K562 (cell line): ENCODE data around the gene SPEF1. TPM values are rescaled to one million over a fixed set of nuclear protein-coding genes. Genes with fewer than 3 reads are reported as not detected.

Experiments used
- ATAC-seq: fragments of 200-7000 bp; cut with Tn5 transposase; 3 replicates; pipeline ENCODE4 v1.9.1; 2020; ENCODE audit warnings: moderate library complexity
- BruUV-seq: library from RNA; stranded (reverse); fragments of 400-500 nt; replicated peaks from 2 replicates; lab custom pipeline; 2021; lab: Mats Ljungman, UMichigan
- CTCF ChIA-PET: fragments of 300-600 bp; formaldehyde crosslinking; extraction: SDS; loops from one replicate; lab custom pipeline; 2021; ENCODE audit warnings: low intra/inter-chr PET ratio; lab: Yijun Ruan, JAX
- POLR2A ChIA-PET: fragments of 300-600, 350-650 bp; sonication (Branson Sonifier 250); formaldehyde crosslinking; extraction: SDS; loops from one replicate; lab custom pipeline; 2021; ENCODE audit warnings: antibody characterized with exemption, inconsistent platforms; lab: Yijun Ruan, JAX
- DNase-seq, 4 experiments: peaks; one replicate each; pipeline versions ENCODE4 v3.0.0 to v3.0.0-alpha.2; 2011 to 2018; ENCODE audit warnings: low spot score in 3 of 4, mixed read lengths in 3 of 4; ENCODE audit errors: extremely low read depth in 1 of 4
- FAIRE-seq: peaks from 2 replicates; lab custom pipeline; 2011; peaks lifted over from hg19 to GRCh38; lab: Jason Lieb, UNC
- H2AFZ ChIP-seq: 2 replicates; pipeline ENCODE4 v1.6.0; 2011; ENCODE audit warnings: low read depth, low read length, control low read depth, inconsistent platforms
- H3K27ac ChIP-seq: fragments of 200-600 bp; 3 replicates; pipeline ENCODE4 v1.8.0; 2011; ENCODE audit warnings: low read depth, mild to moderate bottlenecking, control low read depth, inconsistent platforms, low read length, moderate library complexity, mixed read lengths; ENCODE audit errors: extremely low read depth
- H3K27me3 ChIP-seq, 2 experiments: fragments of 300-600 bp in 1 of 2; 2 replicates in 1 of 2; 3 replicates in 1 of 2; pipeline versions ENCODE4 v1.6.0 to v1.8.0; 2011; ENCODE audit warnings: inconsistent platforms in 2 of 2, low read length in 2 of 2, mild to moderate bottlenecking in 1 of 2, mixed read lengths in 1 of 2, moderate library complexity in 1 of 2; ENCODE audit not compliant: control insufficient read depth in 2 of 2, insufficient read depth in 2 of 2
- H3K36me3 ChIP-seq: fragments of 300-600 bp; 3 replicates; pipeline ENCODE4 v1.8.0; 2011; ENCODE audit warnings: mild to moderate bottlenecking, low read length, inconsistent platforms; ENCODE audit not compliant: control insufficient read depth, insufficient read depth
- H3K4me1 ChIP-seq, 2 experiments: fragments of 200-600 bp in 1 of 2; replicated peaks in 1 of 2; 2 replicates in 1 of 2; 3 replicates in 1 of 2; pipeline versions ENCODE4 v1.5.1 to v1.8.0; 2011; ENCODE audit warnings: inconsistent platforms in 2 of 2, low read length in 2 of 2, mild to moderate bottlenecking in 1 of 2, mixed read lengths in 1 of 2, moderate library complexity in 1 of 2; ENCODE audit not compliant: control insufficient read depth in 2 of 2, insufficient read depth in 2 of 2
- H3K4me2 ChIP-seq: 2 replicates; pipeline ENCODE4 v1.6.1; 2011; ENCODE audit warnings: low read length, control low read depth, inconsistent platforms, mixed read lengths; ENCODE audit not compliant: insufficient read depth
- H3K4me3 ChIP-seq: fragments of 200-600 bp; sonication (generic), shearing (Covaris generic); 2 replicates; pipeline ENCODE4 v1.5.1; 2016; ENCODE audit warnings: control low read depth, inconsistent platforms
- H3K79me2 ChIP-seq: fragments of 200-600 bp; 3 replicates; pipeline ENCODE4 v1.8.0; 2011; ENCODE audit warnings: low read length, inconsistent platforms; ENCODE audit not compliant: control insufficient read depth, insufficient read depth
- H3K9ac ChIP-seq, 2 experiments: 2 replicates each; pipeline versions ENCODE4 v1.6.0 to v1.6.1; 2011; ENCODE audit warnings: low read depth in 2 of 2, low read length in 2 of 2, control low read depth in 1 of 2, inconsistent platforms in 1 of 2, mild to moderate bottlenecking in 1 of 2, mixed read lengths in 1 of 2; ENCODE audit not compliant: insufficient read depth in 1 of 2
- H3K9me1 ChIP-seq: one replicate; pipeline ENCODE4 v1.6.0; 2011; ENCODE audit warnings: inconsistent platforms, mild to moderate bottlenecking, low read length, moderate library complexity; ENCODE audit not compliant: control insufficient read depth, insufficient read depth
- H3K9me3 ChIP-seq: replicated peaks from 2 replicates; pipeline ENCODE4 v1.5.1; 2011; ENCODE audit warnings: low read depth, low read length, inconsistent platforms; ENCODE audit not compliant: control insufficient read depth, insufficient read depth
- H4K20me1 ChIP-seq: replicated peaks from 2 replicates; pipeline ENCODE4 v1.6.1; 2011; ENCODE audit warnings: low read length, inconsistent platforms, mixed read lengths; ENCODE audit not compliant: control insufficient read depth, insufficient read depth
- ETV1 ChIP-seq: fragments of 450-650 bp; conservative IDR thresholded peaks from 2 replicates; pipeline ENCODE4 v1.6.1; 2016; ENCODE audit warnings: missing genetic modification characterization, control low read depth, low read depth, missing compliant biosample characterization
- FOXJ2 ChIP-seq: fragments of 200-800 bp; sonication (Bioruptor generic); IDR thresholded peaks from 2 replicates; pipeline ENCODE4 v1.6.1; 2016; ENCODE audit warnings: missing genetic modification characterization, missing compliant biosample characterization
- HDAC6 ChIP-seq: IDR thresholded peaks from 2 replicates; pipeline ENCODE4 v1.6.1; 2012; ENCODE audit warnings: low read depth, mild to moderate bottlenecking, control low read depth, inconsistent platforms, low read length, moderate library complexity
- HMG20B ChIP-seq: fragments of 250-450 bp; sonication (Bioruptor Pico); IDR thresholded peaks from 2 replicates; pipeline ENCODE4 v1.5.0; 2021; ENCODE audit warnings: mild to moderate bottlenecking
- SP1 ChIP-seq: sonication (generic); formaldehyde crosslinking; IDR thresholded peaks from 2 replicates; pipeline ENCODE4 v1.8.1; 2022; ENCODE audit warnings: mild to moderate bottlenecking, missing genetic modification reagents
- STAG1 ChIP-seq: sonication (generic); formaldehyde crosslinking; IDR thresholded peaks from 2 replicates; pipeline ENCODE4 v1.5.0; 2020; ENCODE audit warnings: missing genetic modification reagents, borderline replicate concordance
- ZNF696 ChIP-seq: fragments of 250-450 bp; sonication (Bioruptor Pico); conservative IDR thresholded peaks from 2 replicates; pipeline ENCODE4 v1.4.0; 2020; ENCODE audit warnings: mild to moderate bottlenecking, moderate library complexity
- WGBS: fragments of 100-300 bp; shearing (Covaris generic); methylation state at CpG from one replicate; pipeline ENCODE4 v1.1.6; 2016; ENCODE audit warnings: low coverage, mixed read lengths; ENCODE audit not compliant: insufficient coverage; ENCODE audit errors: missing lambda C conversion rate; 5-methylcytosine and 5-hydroxymethylcytosine counted together
- in situ Hi-C: fragments of 300-500 bp; cut with MboI; formaldehyde crosslinking; loops from 4 replicates; pipeline ENCODE4 v1.15.0; 2018; ENCODE audit warnings: inconsistent platforms, mixed read lengths
- intact Hi-C: fragments of 100-400 bp; cut with micrococcal nuclease; formaldehyde crosslinking; loops from 2 replicates; pipeline ENCODE4 v1.14.2; 2022
- polyA plus RNA-seq, 8 experiments: library from polyadenylated mRNA; depleted of rRNA in 4 of 8; stranded (reverse) in 5 of 8; unstranded in 3 of 8; fragments of >200 nt; fragmentation: Nextera tagmentation in 2 of 8; fragmentation: Illumina TruSeq in 1 of 8; extraction: Ambion mirVana in 2 of 8; extraction: Trizol in 1 of 8; gene quantifications; 2 replicates each; pipeline versions ENCODE4 v1.2.1 to v1.2.3, GENCODE V29; 2011 to 2014; ENCODE audit warnings: inconsistent platforms in 1 of 8, missing spikeins in 1 of 8
- total RNA-seq, 7 experiments: library from RNA; depleted of rRNA in 6 of 7; stranded (reverse); fragments of >200 nt in 6 of 7; fragmentation: Illumina TruSeq in 2 of 7; extraction: Trizol in 2 of 7; gene quantifications; 2 replicates each; pipeline versions ENCODE4 v1.2.1 to v1.2.3, GENCODE V29; 2011 to 2021; ENCODE audit warnings: low replicate concordance in 1 of 7
- TF ChIP-seq, protein P1 (sequence below): sonication (generic); formaldehyde crosslinking; IDR thresholded peaks from 2 replicates; pipeline ENCODE4 v1.8.0; 2022; ENCODE audit warnings: missing genetic modification reagents, mild to moderate bottlenecking, moderate library complexity, borderline replicate concordance

The SPEF1 gene
- total and polyA plus RNA-seq, 9 of the 15 experiments (the other 6 are each of a cell fraction or from before 2014, with no cell fraction given): not detected

DNA sequence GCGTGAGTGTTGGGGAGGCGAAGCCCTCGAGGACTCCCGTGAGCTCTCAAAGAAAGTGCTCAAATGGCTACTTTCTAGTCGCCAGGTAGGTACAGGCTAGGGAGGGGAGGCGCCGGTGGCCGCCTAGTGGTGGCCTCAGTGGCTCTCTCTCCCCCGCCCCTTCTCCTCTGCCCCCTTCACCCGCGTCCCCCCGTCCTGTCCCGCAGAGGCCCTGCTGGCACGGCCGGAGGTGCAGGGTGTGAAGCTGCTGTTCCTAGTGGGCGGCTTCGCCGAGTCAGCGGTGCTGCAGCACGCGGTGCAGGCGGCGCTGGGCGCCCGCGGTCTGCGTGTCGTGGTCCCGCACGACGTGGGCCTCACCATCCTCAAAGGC is 30.0 kb downstream of the SPEF1 start:
- no TSS peak for BruUV-seq
- Histone ChIP-seq H3K36me3 (peaks cover 28% of the 10 kb centered on the region; the same call in 2 of the 3 replicates), H3K27ac (no peak overlapping the region), H3K4me3 (no peak overlapping the region), H3K9me3 (no peaks in the 10 kb centered on the region), H4K20me1 (no peaks in the 10 kb centered on the region), H3K4me2 (no peak overlapping the region), H3K9ac (no peak overlapping the region), H2AFZ (no peak overlapping the region), H3K9me1 (peaks cover 2% of the 10 kb centered on the region), H3K79me2 (no peaks in the 10 kb centered on the region), H3K4me1 (peaks cover 0 to 25% of the 10 kb centered on the region in 2 experiments; a peak in 2 of 5 replicates), H3K27me3 (no peaks in the 10 kb centered on the region)
- in situ Hi-C loops: no loop called here
- WGBS: 100% methylated on average over 10 of the region's 31 CpGs
- ATAC-seq (no peak), DNase-seq (no peak), FAIRE-seq (no peak)
- intact Hi-C loops: no loop called here
- ChIA-PET POLR2A (no interaction called here), CTCF (no interaction called here)
- TF ChIP-seq ETV1 (tag) (no peak), SP1 (CRISPR knock-in tag) (no peak), ZNF696 (CRISPR knock-in tag) (no peak), HDAC6 (no peak), FOXJ2 (tag) (no peak), HMG20B (no peak), STAG1 (CRISPR knock-in tag) (no peak)
- TF ChIP-seq, protein P1, sequence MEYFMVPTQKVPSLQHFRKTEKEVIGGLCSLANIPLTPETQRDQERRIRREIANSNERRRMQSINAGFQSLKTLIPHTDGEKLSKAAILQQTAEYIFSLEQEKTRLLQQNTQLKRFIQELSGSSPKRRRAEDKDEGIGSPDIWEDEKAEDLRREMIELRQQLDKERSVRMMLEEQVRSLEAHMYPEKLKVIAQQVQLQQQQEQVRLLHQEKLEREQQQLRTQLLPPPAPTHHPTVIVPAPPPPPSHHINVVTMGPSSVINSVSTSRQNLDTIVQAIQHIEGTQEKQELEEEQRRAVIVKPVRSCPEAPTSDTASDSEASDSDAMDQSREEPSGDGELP (CRISPR knock-in tag): no peak
